Measurements from ENCODE around the gene TSPAN3.

TSPAN3 gene

DNA sequence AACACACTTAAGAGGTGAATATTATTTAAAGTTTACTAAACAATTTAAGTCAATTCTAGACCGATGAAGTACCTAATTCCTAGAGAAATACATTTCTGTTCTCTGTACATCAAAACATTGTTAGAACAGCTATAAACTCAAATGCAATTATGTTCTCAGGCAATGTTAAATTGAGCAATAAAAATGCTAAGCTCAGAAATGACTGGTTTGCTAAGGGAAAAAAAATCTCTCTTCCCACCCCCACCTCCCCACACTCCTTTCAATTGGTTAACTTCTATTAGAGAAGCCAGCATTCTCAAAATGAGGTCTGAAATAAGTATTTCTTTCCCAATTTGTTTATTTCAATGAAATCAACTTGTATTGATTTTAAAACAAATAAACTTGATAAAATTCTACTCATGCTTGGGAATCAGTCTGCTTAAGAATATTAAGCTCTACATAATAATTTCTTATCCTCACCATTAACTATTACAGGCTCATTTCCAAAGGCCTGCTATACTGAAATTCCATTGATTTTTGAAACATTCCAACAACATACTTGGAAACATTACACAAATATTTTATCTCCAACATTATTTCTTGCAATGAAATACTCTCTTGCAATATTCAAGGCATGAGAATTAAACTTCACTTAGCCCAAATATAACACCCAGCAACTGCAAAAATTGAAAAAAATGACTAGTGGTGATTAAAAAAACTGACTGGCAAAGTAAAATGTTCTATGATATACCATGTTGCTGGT, 22.6 kb downstream of the TSPAN3 start:
- no peak for DNase-seq

DNA sequence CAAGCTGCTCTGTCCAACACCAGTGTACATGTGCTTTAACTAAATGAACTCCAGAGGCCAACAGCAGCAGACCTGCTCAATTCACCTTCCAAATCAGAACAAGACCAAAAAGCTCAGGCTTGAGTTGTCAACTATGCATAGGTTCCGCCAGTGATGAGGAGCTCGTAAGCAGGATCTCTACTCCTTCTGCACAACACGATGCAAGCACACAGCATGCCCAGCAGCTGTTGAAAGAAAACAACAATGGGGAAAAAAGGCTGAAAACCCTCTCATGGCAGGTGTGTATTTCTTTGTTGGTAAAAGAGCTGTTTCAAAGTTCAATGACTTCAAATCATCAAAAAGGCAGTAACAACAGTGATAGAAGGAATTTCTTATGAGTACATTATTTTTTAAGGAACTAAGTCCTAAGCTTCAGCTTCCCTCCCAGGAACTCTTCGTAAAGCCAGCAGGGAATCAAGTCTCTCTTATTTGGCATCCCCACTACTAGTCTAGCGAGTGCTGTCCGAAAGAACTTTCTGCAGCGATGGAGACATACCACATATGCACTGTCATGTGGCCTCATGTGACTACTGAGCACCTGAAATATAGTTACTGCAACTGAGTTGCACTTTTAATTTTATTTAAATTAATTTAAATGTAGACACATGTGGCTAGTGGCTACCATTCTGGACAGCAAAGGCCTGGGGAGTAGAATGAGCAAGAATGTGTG, 24.1 kb downstream of the TSPAN3 start:
- DNase-seq: no peak

DNA sequence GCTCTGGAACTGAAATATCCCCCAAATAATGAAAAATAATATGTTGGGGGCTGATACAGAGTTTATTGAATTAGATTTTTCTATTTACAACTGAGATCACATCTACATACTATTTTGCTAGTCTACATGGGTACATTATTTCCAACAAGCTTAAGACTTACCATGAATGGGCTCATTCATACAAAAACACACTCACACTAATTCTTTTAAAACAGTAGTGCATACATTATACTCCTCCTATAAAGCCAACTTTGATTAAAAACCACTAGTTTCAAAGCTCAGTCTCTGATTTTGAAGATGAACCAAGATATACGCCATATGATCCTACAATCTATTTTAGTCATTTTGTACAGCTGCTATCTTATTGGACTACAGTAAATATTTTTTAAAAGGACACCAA, 24.9 kb downstream of the TSPAN3 start:
- DNase-seq: no peak

DNA sequence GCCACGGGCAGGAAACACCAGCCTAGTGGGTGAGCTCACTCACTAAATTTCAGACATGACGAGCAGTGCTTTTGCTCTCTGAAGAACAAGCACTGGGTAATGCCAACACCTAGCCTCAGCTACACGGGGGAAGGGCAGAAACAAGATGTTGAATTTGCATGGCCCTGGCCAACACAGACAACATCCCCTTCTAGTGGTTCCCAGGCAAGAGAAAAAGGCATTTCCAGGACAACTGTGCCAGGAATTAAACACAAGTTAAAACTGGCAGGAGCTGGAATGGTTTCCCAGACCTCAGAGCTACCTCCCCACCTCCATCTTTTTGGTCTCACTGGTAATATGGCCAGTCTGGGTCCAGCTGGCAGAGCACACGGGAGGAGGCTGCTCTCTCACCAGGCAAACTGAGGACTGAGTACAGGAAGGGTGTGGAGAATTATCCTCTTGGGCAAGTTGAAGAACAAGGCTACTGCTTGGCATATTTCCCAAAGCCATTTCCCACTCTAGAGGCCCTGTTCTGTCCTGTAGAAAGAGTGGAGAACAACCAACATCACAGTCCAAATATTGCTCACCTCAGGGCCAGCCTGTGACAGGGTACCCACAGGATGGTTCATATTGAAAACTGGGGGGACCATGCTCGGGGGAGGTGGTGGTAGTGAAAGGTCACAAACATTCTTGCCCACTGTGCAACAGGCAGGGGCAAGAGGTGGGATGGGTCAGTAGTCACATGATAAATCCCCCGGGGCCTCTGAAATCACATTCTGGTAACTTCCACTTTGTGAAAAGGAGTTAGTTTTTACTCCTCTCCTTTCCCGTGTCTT, 26.5 kb downstream of the TSPAN3 start:
- DNase-seq: no peak

DNA sequence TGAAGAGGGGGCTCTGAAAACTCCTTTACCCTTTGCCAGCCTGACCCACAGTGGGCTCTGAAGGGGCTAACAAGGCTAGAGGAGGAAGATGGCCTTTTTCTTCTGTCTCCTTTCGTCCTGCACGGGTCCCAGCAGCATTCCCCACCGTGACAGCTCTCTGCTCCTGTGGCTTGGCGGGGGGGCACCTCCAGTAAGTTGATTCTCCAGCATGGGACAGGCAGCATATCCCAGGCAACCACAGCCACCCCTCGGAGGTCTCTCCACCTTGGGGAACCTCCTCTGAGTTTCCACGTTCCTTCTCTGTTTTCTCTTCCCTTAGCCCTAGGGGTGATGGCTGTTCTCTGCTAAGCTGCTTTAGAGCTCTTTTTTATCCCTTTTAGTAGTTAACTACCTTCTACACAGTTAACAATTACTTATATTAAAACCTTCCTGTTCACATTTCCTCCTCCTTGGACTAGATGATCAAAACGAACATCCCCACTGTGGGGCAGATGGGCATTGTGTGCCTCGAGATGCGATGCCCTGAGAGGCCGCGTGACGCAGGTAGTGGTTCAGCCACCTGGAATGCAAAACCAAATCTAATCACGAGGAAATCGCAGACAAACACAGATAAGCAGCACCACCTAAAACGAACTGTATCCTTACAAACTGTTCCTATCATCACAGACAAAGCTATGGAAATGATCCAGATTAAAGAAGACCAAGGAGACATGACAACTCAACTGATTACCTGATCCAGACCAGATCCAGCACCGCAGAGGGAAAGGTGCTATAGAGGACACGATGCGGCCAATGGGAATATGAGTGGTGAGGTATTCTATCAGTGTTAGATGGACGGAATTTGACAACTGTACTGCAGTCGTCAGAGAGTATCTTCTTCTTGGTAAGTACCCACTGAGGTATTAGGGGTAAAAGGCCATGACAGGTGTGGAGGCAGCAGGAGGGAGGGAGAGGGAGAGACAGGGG, 27.7 kb downstream of the TSPAN3 start:
- DNase-seq: no peak

DNA sequence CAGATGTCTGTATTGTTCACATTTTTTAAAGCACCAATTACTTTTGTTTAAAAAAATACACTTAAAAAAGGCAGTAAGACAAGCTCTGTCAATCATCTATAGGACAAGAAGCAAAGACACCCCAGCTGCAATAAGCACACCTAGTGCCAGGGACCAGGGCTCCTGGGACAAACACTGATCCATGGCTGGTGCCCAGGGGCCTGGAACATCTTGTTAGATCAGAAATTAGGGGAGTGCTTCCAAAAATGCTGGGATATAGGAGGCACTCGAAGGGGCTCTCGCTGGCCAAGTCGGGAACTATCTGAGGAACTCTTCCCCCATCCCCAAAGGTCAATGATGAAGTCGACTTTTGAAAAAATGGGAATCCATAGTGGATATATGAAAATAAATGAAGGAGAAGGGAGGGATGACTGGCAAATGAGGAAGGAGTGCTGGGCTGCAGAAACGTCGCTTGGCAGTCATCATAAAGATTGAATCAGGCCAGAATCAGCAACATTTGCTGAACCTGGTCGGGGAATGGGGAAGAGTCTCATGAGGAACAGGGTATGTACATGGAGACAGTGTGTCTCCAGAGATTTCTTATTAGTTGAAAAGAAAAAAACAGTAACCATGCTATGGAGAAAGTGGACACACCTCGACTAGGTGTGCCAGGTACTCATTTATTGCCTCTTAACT, 28.5 kb downstream of the TSPAN3 start:
- no peak for DNase-seq

DNA sequence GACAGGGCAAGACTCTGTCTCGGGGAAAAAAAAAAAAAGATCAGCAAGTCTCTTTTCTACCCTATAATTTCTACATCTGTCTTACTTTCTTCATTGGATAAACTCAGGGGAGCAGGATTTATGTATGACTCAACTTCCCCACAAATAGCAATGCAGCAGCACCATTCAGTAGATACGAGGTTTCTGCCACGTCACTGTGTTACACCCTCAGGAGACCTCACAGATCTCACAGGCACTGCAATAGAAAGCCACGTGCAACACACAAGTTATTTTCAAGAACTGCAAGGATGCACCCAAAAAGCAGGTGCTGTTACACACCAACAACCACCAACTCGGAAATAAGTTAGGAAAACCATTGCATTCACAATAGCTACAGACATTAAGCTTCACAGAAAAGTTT, 30.2 kb downstream of the TSPAN3 start:
- DNase-seq: no peak

DNA sequence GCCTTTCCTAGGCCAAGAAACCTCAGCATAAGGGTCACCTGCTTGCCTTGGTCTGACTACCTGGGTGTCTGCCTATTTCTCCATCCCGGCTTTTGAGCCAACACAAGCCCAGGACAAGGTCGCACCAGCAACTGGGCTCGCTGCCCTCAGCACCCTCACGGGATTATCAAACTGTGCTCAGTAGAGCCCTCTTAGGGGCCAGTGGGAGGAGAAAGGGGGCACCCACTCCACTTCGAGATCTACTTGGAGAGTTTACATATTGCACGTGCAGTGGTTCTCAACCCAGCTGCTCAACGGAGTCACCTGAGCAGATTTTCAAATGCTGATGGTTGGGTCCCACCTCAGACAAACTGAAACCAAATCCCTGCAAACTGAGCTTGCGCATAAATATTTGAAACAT, 31.1 kb downstream of the TSPAN3 start:
- no peak for DNase-seq

DNA sequence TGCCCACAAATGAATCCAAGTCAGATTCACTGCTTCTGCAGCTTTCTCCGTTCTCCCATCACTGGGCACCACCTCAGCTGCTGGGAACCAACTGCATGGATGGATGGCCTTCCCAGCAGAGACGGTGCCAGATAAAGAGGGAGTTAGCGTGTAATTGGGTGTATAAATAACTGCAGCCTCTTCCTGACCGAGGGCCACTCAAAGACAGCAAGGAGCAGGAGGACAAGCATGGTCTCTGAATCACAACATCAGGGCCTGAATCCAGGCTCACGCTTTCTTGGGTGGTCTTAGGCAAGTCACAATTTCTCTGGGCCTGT, 31.7 kb downstream of the TSPAN3 start:
- no peak for DNase-seq

DNA sequence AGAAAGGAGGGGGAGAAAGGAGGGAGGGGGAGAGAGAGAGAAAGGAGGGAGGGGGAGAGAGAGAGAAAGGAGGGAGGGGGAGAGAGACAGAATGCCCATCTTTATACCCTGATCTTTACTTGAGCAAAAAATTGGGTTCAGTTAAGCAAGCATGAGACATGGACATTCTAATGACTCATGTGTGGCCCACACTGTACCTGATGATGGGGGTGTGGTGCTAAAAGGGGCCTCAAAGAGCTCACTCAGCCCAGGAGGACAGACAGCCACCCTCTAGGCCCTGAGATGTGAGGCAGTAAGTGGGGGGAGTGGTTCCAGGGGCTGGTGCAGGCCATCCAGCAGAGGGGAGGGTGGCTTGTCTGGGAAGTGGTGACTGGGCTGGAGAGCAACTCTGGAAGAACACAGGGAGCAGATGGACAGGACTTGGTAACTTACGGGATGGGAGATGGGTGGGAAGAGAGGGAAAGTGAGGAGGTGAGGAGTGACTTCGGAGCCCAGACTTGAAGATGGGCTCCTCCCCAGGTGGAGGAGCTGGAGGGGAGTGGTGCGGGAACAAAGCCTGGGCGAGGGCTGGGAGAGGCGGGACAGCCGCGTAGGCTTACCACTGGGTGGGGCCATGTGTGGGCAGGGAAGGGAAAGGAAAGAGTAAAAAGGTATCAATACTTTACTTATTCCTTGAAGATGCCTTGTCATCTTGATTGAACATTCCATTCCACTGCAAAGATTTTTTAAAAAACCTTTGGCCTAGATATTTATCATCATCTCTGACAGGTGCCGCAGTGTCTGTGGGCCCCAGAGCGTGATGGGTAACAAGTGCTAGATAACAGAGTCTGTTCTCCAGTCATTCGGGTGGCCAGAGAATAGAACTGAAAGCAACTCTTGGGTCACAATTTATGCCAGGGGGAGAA, 32.3 kb downstream of the TSPAN3 start:
- DNase-seq: no peak

DNA sequence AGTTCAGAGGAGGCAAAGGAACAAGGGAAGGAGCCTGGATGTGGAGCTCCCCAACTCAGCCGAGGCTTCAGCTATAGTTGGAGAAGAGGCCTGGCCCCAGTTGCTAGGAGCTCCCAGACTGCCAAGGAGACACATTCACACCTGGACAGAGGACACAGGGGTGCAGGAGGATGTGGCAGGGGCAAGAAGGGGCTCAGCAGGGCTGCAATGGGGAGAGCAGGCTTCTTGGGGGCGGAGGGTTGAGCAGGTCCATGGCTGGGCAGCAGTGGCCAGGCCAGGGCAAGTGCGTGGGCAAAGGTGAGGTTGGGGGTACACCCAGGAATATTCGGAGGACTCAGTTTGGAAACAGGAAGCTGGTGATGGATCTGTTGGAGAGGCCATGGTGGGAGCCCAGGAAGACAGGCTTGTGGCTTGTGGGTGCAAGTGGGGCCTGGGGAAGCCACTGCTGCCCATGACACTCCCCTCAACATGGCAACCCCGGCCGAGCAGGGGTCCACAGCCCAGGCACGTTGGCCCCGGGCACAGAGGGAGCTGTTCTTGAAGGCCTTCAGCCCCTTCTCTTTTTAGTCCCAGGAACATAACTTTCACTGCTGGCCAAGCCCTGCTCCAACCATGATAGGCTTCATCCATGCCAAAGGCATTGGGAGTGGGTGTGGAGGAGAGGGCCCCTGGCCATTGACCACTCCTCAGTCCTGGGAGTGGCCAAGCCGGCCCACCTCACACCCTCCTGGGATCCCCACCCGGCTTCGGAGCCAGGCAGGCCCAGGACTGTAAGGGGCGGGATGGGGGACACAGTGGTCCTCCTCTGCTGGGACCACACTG, 33.3 kb downstream of the TSPAN3 start:
- no peak for DNase-seq

DNA sequence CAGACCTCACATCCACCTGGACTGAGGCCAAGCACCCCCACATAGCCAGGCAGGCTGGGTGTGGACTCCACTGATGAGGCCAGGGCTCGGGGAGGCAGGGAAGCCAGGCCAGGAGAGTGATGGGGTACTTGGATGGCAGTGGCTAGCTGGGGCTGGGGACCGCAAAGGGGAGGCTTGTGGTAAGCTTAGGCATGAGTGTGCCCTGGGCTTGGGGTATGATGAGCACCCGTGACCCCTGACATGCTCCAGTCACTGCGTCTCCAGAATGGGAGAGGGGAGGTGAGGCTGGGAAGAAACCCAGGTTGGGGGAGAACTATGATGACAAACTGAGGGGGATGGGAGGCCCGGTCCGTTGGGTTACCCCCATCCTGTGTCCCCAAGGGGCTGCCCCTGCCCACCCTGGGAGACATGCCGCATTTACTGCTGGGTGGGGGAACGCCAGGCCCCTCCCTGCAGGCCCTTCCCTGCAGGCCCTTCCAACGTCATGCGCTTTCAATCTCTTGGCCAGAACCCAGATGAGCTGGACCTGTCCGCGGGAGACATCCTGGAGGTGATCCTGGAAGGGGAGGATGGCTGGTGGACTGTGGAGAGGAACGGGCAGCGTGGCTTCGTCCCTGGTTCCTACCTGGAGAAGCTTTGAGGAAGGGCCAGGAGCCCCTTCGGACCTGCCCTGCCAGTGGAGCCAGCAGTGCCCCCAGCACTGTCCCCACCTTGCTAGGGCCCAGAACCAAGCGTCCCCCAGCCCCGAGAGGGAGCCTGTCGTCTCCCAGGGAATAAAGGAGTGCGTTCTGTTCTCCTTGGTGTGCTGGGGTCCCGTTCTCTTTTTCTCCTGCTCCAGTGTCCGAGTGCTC, 34.1 kb downstream of the TSPAN3 start:
- no peak for DNase-seq

DNA sequence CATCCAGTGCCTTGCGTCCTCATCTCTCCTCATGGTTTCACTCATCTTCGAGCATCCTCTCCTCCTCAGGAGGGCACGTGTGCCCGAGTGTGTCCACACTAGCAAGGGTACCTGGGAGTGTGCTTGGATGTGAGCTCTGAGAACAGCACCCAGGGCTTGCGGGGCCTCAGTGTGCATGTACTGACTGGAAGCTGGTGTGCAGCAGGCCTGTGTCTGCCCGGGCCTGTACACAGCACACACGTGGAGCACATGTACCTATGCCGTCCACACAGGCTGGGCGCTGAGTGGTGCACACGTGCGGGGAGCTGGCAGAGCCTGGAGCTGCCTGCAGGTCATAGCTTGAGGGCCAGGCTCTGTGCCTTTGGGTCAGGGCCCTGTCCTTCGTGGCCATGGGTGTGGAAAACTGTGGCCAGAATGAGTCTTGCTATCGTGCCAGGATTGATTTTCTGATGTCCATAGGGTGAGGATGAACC, 34.9 kb downstream of the TSPAN3 start:
- DNase-seq: no peak

DNA sequence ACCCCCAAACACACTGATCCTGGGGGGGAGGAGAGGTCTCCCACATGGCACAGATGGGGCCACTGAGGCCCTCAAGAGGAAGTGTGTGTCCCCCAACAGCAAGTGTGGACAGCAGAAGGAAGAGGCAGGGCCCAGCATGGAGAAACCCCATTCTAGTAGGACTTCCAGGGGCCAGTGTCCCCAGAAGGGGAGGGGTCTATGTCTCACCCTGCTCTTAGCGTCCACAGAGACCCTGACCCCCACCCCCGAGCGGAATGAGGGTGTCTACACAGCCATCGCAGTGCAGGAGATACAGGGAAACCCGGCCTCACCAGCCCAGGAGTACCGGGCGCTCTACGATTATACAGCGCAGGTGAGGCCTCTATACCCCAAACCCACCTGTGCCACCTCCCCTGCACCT, 35.3 kb downstream of the TSPAN3 start:
- no peak for DNase-seq

DNA sequence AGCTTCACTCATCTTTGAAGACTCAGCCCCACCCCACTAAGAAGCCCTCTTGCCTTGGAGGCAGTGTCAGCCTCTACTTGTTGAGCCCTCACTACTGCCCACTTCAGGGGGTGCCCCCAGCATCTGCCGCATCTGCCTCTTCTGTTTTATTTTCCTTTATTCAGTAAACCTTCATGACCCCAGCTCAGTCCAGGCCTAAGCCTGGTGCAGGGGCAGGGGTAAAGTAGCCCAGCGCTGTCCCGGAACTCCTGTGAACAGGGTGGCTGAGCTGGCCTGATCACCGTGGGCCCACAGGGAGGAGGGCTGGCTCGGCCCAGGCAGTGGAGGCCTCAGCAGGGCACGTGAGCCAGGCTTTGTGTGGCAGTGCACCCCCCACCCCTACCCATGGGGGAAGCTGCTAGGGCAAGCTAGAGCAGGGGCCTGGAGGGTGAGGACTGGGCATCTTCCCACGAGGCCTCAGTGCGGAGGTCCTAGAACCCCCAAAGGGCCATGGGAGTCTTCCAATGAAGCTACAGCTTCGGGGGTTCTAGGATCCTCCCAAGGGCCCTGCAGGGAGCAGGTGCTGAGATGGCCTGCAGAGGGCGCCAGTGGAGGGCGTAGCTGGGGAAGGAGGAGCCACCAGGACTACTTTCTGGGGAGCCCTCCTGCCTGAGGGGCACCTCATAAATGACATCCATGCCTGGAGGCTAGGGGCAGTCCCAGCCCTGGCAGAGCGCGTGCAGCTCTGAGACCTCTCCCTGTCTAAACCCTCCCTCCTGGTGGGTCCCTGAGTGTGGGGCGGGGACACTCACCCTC, 36.0 kb downstream of the TSPAN3 start:
- DNase-seq: peak; percentile 34

DNA sequence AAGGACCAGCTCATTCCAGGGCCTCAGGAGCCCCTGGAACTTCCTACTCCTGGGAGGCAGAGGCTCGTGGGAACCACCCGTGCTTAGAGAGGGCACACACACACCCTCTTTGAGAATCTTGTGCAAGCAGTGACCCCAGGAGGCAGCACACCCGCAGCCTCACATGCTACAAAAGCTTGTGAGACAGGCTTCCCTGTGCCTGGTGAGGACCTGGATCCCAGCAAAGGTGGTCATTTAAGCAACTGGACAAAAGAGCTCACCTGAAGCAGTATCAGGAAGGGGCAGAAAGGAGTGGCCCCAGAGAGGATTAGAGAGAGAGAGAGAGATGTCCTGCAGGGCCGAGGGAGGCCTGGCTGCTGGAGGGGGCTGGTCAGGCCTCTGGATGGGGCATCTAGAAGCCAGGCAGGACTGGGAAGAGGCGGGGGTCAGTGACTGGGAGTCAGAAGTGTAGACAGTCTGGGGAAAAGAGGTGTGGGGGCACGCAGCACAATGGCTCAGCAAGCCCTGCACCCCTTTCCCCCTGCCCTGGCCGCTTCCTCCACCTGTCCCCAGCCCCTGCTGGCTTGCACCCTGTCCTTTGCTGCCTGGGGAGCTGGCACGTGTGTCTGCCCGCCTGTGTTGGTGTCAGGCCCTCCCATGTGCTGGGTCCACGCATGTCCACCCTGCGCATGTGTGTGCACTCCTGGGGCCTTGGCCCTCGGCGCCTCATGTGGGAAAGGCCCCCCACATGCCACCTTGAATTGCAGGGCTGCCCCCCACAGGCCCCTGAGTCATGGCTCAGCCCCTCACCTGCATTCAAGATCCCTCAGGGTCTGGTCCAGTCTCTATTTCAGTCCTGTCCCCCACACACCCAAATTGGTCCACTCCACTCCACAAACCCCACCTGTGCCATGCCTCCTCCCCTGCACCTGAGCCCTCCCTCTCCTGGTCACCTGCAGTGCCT, 36.9 kb downstream of the TSPAN3 start:
- no peak for DNase-seq

DNA sequence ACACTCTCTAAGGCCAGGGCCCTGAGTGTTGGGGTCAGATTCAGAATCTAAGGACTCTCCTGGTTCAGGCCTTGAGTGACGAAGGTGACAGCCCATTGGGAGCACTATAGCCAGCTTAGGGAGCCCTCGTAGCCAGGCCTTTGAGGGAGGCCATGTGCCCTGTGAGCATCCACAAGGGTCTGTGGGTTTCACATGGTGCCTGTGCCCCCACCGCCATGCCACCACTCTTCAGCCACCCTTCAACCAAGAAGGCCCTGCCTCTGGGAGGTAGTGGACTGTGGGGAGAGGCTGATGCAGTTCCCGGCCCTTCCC, 37.5 kb downstream of the TSPAN3 start:
- DNase-seq: no peak
